Nephron progenitor cell (in vitro differentiated cells): ENCODE measurements around the gene KLRF1.
"Not testable (repeated sequence)": the region's sequence is repeated elsewhere in the genome, so short reads cannot be mapped to it uniquely, and the experiment has no call there.

Experiments used
- DNase-seq: peaks from one replicate; pipeline ENCODE4 v3.0.0; 2021
- H3K27ac Mint-ChIP-seq: 2 replicates; pipeline ENCODE4 v1.8.0; 2021; ENCODE audit warnings: mild to moderate bottlenecking, moderate library complexity, mixed read lengths
- H3K27me3 Mint-ChIP-seq: 2 replicates; pipeline ENCODE4 v1.8.0; 2021; ENCODE audit warnings: mild to moderate bottlenecking, low read depth, mixed read lengths; ENCODE audit not compliant: poor library complexity
- H3K36me3 Mint-ChIP-seq: 2 replicates; pipeline ENCODE4 v1.8.0; 2021; ENCODE audit warnings: low read depth, mixed read lengths
- H3K4me1 Mint-ChIP-seq: 2 replicates; pipeline ENCODE4 v1.8.0; 2021; ENCODE audit warnings: mixed read lengths
- H3K4me3 Mint-ChIP-seq: 2 replicates; pipeline ENCODE4 v1.8.0; 2021; ENCODE audit warnings: mild to moderate bottlenecking, moderate library complexity, mixed read lengths
- H3K9me3 Mint-ChIP-seq: 2 replicates; pipeline ENCODE4 v1.8.0; 2021; ENCODE audit warnings: mild to moderate bottlenecking, moderate library complexity, mixed read lengths
- CTCF ChIP-seq: fragments of 200-600 bp; sonication (generic); IDR thresholded peaks from 2 replicates; pipeline ENCODE4 v1.5.0; 2021; ENCODE audit warnings: antibody characterized with exemption

Gene KLRF1

GRCh38 chr12:9872742-9873141 lies 45.5 kb downstream of the KLRF1 start:
- H3K4me3 Mint-ChIP-seq: no peak overlapping the region
- H3K36me3 Mint-ChIP-seq: no peaks in the 10 kb centered on the region
- H3K9me3 Mint-ChIP-seq: peaks cover 8% of the 10 kb centered on the region
- H3K27me3 Mint-ChIP-seq: peaks cover 2% of the 10 kb centered on the region
- peaks cover 5% of the 10 kb centered on the region for H3K4me1 Mint-ChIP-seq
- no peak for TF ChIP-seq CTCF
- H3K27ac Mint-ChIP-seq: peak overlapping the region; percentile 34
- DNase-seq: no peak

GRCh38 chr12:9876120-9876519 lies 48.8 kb downstream of the KLRF1 start:
- H3K27me3 Mint-ChIP-seq, H3K36me3 Mint-ChIP-seq, H3K4me1 Mint-ChIP-seq, DNase-seq, H3K4me3 Mint-ChIP-seq, H3K27ac Mint-ChIP-seq, H3K9me3 Mint-ChIP-seq: not testable (repeated sequence)

DNA sequence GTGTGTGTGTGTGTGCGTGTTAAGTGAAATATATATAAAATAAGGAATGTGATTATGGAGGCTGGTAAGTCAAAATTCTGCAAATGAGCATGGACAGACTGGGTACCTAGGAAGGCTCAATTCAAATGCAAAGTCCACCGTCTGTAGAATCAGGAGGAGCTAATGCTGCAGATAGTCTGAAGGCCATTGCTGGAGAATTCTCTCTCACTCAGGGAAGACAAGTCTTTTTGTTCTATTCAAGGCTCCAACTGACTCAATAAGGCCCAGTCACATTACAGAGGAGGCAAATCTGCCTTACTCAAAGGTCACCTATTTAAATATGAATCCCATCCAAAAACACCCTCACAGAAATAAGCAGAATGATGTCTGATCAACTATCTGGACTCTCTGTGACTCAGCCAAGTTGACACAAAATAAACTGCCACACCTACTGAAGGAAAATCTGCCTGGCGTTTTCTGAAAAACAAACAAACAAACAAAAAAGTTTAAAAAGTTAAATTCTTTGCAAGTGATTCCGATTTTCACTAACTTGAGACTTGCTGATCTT lies 53.3 kb downstream of the KLRF1 start:
- H3K9me3 Mint-ChIP-seq: peaks cover 2% of the 10 kb centered on the region

DNA sequence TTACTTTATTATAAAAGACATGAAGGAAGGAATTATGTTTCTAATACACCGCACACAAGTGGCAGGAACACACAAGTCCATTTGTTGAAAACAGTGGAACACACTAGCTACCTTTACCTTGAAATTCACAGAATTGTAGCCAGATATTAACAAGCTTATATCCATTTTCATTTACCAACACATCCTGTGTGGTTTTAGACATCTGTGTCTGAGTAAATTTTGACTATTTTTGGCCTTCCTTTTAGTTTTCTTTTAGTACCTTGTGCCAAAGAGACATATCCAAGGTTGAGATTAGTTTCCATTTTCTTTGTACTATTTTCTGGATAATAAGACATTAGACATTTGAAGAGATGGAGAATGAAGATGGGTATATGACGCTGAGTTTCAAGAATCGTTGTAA lies 54.0 kb downstream of the KLRF1 start, which contains the start of gene KLRF2:
TSS of gene KLRF2 (plus strand) at position 244 of the 400 bp plus-strand sequence. CDS start at position 351, 107 bp downstream.
- no peaks in the 10 kb centered on the region for H3K4me1 Mint-ChIP-seq
- no peaks in the 10 kb centered on the region for H3K9me3 Mint-ChIP-seq
- no peak for TF ChIP-seq CTCF
- H3K36me3 Mint-ChIP-seq: no peaks in the 10 kb centered on the region
- H3K27me3 Mint-ChIP-seq: peaks cover 5% of the 10 kb centered on the region
- no peak within 1 kb of the TSS for H3K27ac Mint-ChIP-seq
- H3K4me3 Mint-ChIP-seq: no peak within 1 kb of the TSS
- no peak for DNase-seq

More for the DNA sequence above, 53.3 kb downstream of the KLRF1 start:
- Mint-ChIP-seq H3K4me3 (no peak overlapping the region), H3K36me3 (no peaks in the 10 kb centered on the region), H3K27ac (no peak overlapping the region), H3K27me3 (peaks cover 5% of the 10 kb centered on the region), H3K4me1 (no peaks in the 10 kb centered on the region)
- TF ChIP-seq CTCF: no peak
- DNase-seq: no peak

- Mint-ChIP-seq H3K27me3 (peaks cover 5% of the 10 kb centered on the region), H3K4me1 (no peaks in the 10 kb centered on the region), H3K4me3 (no peak overlapping the region), H3K27ac (no peak overlapping the region), H3K36me3 (no peaks in the 10 kb centered on the region), H3K9me3 (no peaks in the 10 kb centered on the region)
- no peak for TF ChIP-seq CTCF
- no peak for DNase-seq
Measured at GRCh38 chr12:9881988-9882387, 54.7 kb downstream of the KLRF1 start.

DNA sequence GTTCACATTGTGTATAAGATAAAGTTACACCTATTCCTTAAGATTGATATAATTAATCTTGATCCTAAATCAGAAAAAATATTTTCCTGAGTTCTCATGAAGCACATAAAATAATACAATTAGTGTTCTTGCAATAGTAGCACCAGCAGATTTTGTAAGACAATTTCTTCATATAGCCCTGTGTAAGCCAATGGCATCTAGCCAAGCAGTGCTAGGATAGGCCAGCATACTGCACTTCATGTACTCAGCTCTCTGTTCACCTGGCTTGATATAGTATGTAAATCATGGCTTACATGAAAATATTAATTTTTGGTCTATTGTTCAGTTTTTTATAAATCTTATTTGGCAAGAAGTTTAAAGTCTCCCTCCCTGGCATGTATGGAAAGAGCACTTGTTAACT lies 55.9 kb downstream of the KLRF1 start:
- Mint-ChIP-seq H3K27ac (no peak overlapping the region), H3K9me3 (no peaks in the 10 kb centered on the region), H3K27me3 (peaks cover 8% of the 10 kb centered on the region), H3K36me3 (no peaks in the 10 kb centered on the region), H3K4me1 (no peaks in the 10 kb centered on the region), H3K4me3 (no peak overlapping the region)
- no peak for TF ChIP-seq CTCF
- DNase-seq: no peak
